Measurements from ENCODE around the gene FRY.

Gene FRY

GRCh38 chr13:32211813-32212212, 180.2 kb downstream of the FRY start:
- H3K9ac ChIP-seq, result no peak overlapping the region
- TF ChIP-seq Cebpa-rat (IDR thresholded peaks at IDR 0.05), result no peak

GRCh38 chr13:32212421-32212820, 180.8 kb downstream of the FRY start:
- no peak overlapping the region for H3K4me2 ChIP-seq
- H3K4me1 ChIP-seq, result peaks cover 21% of the 10 kb centered on the region
- no peaks in the 10 kb centered on the region for H3K36me3 ChIP-seq
- H4K20me1 ChIP-seq, result no peaks in the 10 kb centered on the region
- H3K9me3 ChIP-seq, result peaks cover 7% of the 10 kb centered on the region; the same call in 1 of the 2 replicates
- no peaks in the 10 kb centered on the region for H3K27me3 ChIP-seq
- H3K27ac ChIP-seq, result no peak overlapping the region
- no peak for TF ChIP-seq Cebpa-rat (IDR thresholded peaks at IDR 0.05)
- H3K9ac ChIP-seq, result no peak overlapping the region
- H3K4me3 ChIP-seq, result no peak overlapping the region

More at GRCh38 chr13:32211813-32212212, 180.2 kb downstream of the FRY start:
- H4K20me1 ChIP-seq, result no peaks in the 10 kb centered on the region
- no peak overlapping the region for H3K4me3 ChIP-seq
- peaks cover 7% of the 10 kb centered on the region; the same call in 1 of the 2 replicates for H3K9me3 ChIP-seq
- H3K4me1 ChIP-seq, result peaks cover 27% of the 10 kb centered on the region
- H3K4me2 ChIP-seq, result peak overlapping the region; percentile 42
- no peaks in the 10 kb centered on the region for H3K36me3 ChIP-seq
- H3K27ac ChIP-seq, result no peak overlapping the region
- no peaks in the 10 kb centered on the region for H3K27me3 ChIP-seq

GRCh38 chr13:32213626-32214025, 182.1 kb downstream of the FRY start:
- Histone ChIP-seq H3K4me3 (no peak overlapping the region), H3K36me3 (no peaks in the 10 kb centered on the region), H3K4me2 (no peak overlapping the region), H3K4me1 (peaks cover 18% of the 10 kb centered on the region), H4K20me1 (no peaks in the 10 kb centered on the region), H3K27me3 (no peaks in the 10 kb centered on the region), H3K9me3 (peaks cover 11% of the 10 kb centered on the region; the same call in 1 of the 2 replicates), H3K27ac (no peak overlapping the region), H3K9ac (no peak overlapping the region)
- no peak for TF ChIP-seq Cebpa-rat (IDR thresholded peaks at IDR 0.05)

GRCh38 chr13:32214071-32214470, 182.5 kb downstream of the FRY start:
- peaks cover 11% of the 10 kb centered on the region; the same call in 1 of the 2 replicates for H3K9me3 ChIP-seq
- no peak overlapping the region for H3K9ac ChIP-seq
- no peak for TF ChIP-seq Cebpa-rat (IDR thresholded peaks at IDR 0.05)
- no peak overlapping the region for H3K27ac ChIP-seq
- no peaks in the 10 kb centered on the region for H4K20me1 ChIP-seq
- no peaks in the 10 kb centered on the region for H3K36me3 ChIP-seq
- H3K27me3 ChIP-seq, result no peaks in the 10 kb centered on the region
- H3K4me2 ChIP-seq, result no peak overlapping the region
- H3K4me3 ChIP-seq, result no peak overlapping the region
- H3K4me1 ChIP-seq, result peaks cover 18% of the 10 kb centered on the region

- no peak for TF ChIP-seq Cebpa-rat (IDR thresholded peaks at IDR 0.05)
- Histone ChIP-seq H4K20me1 (no peaks in the 10 kb centered on the region), H3K9ac (no peak overlapping the region), H3K4me3 (no peak overlapping the region), H3K4me1 (peaks cover 9% of the 10 kb centered on the region), H3K36me3 (no peaks in the 10 kb centered on the region), H3K9me3 (peaks cover 6% of the 10 kb centered on the region; the same call in 1 of the 2 replicates), H3K27me3 (no peaks in the 10 kb centered on the region), H3K4me2 (no peak overlapping the region), H3K27ac (no peak overlapping the region)
Measured at GRCh38 chr13:32216281-32216680, 184.7 kb downstream of the FRY start.

- no peak for TF ChIP-seq Cebpa-rat (IDR thresholded peaks at IDR 0.05)
- no peak overlapping the region for H3K4me2 ChIP-seq
- no peaks in the 10 kb centered on the region for H3K4me1 ChIP-seq
- no peak overlapping the region for H3K27ac ChIP-seq
- no peaks in the 10 kb centered on the region for H3K27me3 ChIP-seq
- no peaks in the 10 kb centered on the region for H4K20me1 ChIP-seq
- H3K4me3 ChIP-seq, result no peak overlapping the region
- H3K9ac ChIP-seq, result no peak overlapping the region
- H3K9me3 ChIP-seq, result 0 out of 2 replicates have a peak, but pooled peaks cover 4% of the 10 kb centered on the region
- no peaks in the 10 kb centered on the region for H3K36me3 ChIP-seq
Measured at GRCh38 chr13:32222046-32222676, 190.6 kb downstream of the FRY start.

- Histone ChIP-seq H3K36me3 (no peaks in the 10 kb centered on the region), H3K9ac (no peak overlapping the region), H3K4me1 (no peaks in the 10 kb centered on the region), H3K9me3 (no peaks in the 10 kb centered on the region), H3K4me2 (no peak overlapping the region), H4K20me1 (no peaks in the 10 kb centered on the region), H3K4me3 (no peak overlapping the region), H3K27ac (no peak overlapping the region), H3K27me3 (no peaks in the 10 kb centered on the region)
- TF ChIP-seq Cebpa-rat (IDR thresholded peaks at IDR 0.05), result no peak
Measured at GRCh38 chr13:32224916-32225315, 193.3 kb downstream of the FRY start.

- H3K4me3 ChIP-seq, result no peak overlapping the region
- H3K9ac ChIP-seq, result no peak overlapping the region
- H3K27me3 ChIP-seq, result no peaks in the 10 kb centered on the region
- no peak for TF ChIP-seq Cebpa-rat (IDR thresholded peaks at IDR 0.05)
- H3K27ac ChIP-seq, result no peak overlapping the region
- H3K4me1 ChIP-seq, result no peaks in the 10 kb centered on the region
- H3K36me3 ChIP-seq, result no peaks in the 10 kb centered on the region
- H3K9me3 ChIP-seq, result no peaks in the 10 kb centered on the region
- H4K20me1 ChIP-seq, result no peaks in the 10 kb centered on the region
- no peak overlapping the region for H3K4me2 ChIP-seq
Measured at GRCh38 chr13:32225481-32225931, 193.9 kb downstream of the FRY start.

- TF ChIP-seq Cebpa-rat (IDR thresholded peaks at IDR 0.05), result no peak
- Histone ChIP-seq H3K27ac (no peak overlapping the region), H3K9me3 (no peaks in the 10 kb centered on the region), H3K4me3 (no peak overlapping the region), H3K36me3 (no peaks in the 10 kb centered on the region), H3K4me1 (no peaks in the 10 kb centered on the region), H4K20me1 (no peaks in the 10 kb centered on the region), H3K27me3 (no peaks in the 10 kb centered on the region), H3K9ac (no peak overlapping the region), H3K4me2 (no peak overlapping the region)
Measured at GRCh38 chr13:32228330-32229041, 196.9 kb downstream of the FRY start.

GRCh38 chr13:32229443-32229842, 197.9 kb downstream of the FRY start:
- Histone ChIP-seq H4K20me1 (no peaks in the 10 kb centered on the region), H3K27ac (no peak overlapping the region), H3K36me3 (no peaks in the 10 kb centered on the region), H3K9ac (no peak overlapping the region), H3K9me3 (no peaks in the 10 kb centered on the region), H3K4me3 (no peak overlapping the region), H3K4me1 (peaks cover under 1% of the 10 kb centered on the region; the same call in 1 of the 2 replicates), H3K27me3 (no peaks in the 10 kb centered on the region), H3K4me2 (no peak overlapping the region)
- no peak for TF ChIP-seq Cebpa-rat (IDR thresholded peaks at IDR 0.05)
